Osteocyte (in vitro differentiated cells): Measurements from ENCODE around the gene XPC. TPM values are rescaled to one million over a fixed set of nuclear protein-coding genes. Genes with fewer than 3 reads are reported as not detected.

Source experiments
- DNase-seq: peaks from one replicate; pipeline ENCODE4 v3.0.0; 2021; ENCODE audit warnings: mixed read lengths; ENCODE audit not compliant: unreplicated experiment; ENCODE audit errors: extremely low spot score
- H3K27ac Mint-ChIP-seq: one replicate; pipeline ENCODE4 v1.8.0; 2021; ENCODE audit warnings: mild to moderate bottlenecking, mixed read lengths; ENCODE audit not compliant: unreplicated experiment
- H3K27me3 Mint-ChIP-seq: one replicate; pipeline ENCODE4 v1.8.0; 2021; ENCODE audit warnings: mixed read lengths; ENCODE audit not compliant: unreplicated experiment
- H3K36me3 Mint-ChIP-seq: one replicate; pipeline ENCODE4 v1.8.0; 2021; ENCODE audit warnings: mixed read lengths; ENCODE audit not compliant: unreplicated experiment
- H3K4me1 Mint-ChIP-seq: one replicate; pipeline ENCODE4 v1.8.0; 2021; ENCODE audit warnings: mixed read lengths; ENCODE audit not compliant: unreplicated experiment
- H3K4me3 Mint-ChIP-seq: one replicate; pipeline ENCODE4 v1.8.0; 2021; ENCODE audit warnings: mild to moderate bottlenecking, moderate library complexity, mixed read lengths; ENCODE audit not compliant: unreplicated experiment
- H3K9me3 Mint-ChIP-seq: one replicate; pipeline ENCODE4 v1.8.0; 2021; ENCODE audit warnings: mixed read lengths; ENCODE audit not compliant: unreplicated experiment
- CTCF ChIP-seq: fragments of 200-600 bp; sonication (generic); IDR thresholded peaks from 2 replicates; pipeline ENCODE4 v1.5.0; 2021; ENCODE audit warnings: antibody characterized with exemption, mild to moderate bottlenecking, moderate library complexity
- total RNA-seq: library from RNA; stranded (reverse); gene quantifications from 2 replicates; pipeline ENCODE4 v1.2.1, GENCODE V29; 2021

XPC gene
- total RNA-seq, 1 donor from 2014 or later: 39.4 TPM

GRCh38 chr3:14132120-14132519, 46.3 kb downstream of the XPC start:
- Mint-ChIP-seq H3K4me3 (no peak overlapping the region), H3K36me3 (peaks cover 64% of the 10 kb centered on the region), H3K9me3 (no peaks in the 10 kb centered on the region), H3K27me3 (no peaks in the 10 kb centered on the region), H3K4me1 (peaks cover 5% of the 10 kb centered on the region), H3K27ac (no peak overlapping the region)
- no peak for TF ChIP-seq CTCF
- DNase-seq: no peak

GRCh38 chr3:14131134-14131533, 47.3 kb downstream of the XPC start:
- peaks cover 62% of the 10 kb centered on the region for H3K36me3 Mint-ChIP-seq
- H3K4me1 Mint-ChIP-seq: peaks cover 14% of the 10 kb centered on the region
- H3K27me3 Mint-ChIP-seq: no peaks in the 10 kb centered on the region
- no peak overlapping the region for H3K4me3 Mint-ChIP-seq
- no peak for TF ChIP-seq CTCF
- H3K27ac Mint-ChIP-seq: no peak overlapping the region
- no peaks in the 10 kb centered on the region for H3K9me3 Mint-ChIP-seq
- no peak for DNase-seq

DNA sequence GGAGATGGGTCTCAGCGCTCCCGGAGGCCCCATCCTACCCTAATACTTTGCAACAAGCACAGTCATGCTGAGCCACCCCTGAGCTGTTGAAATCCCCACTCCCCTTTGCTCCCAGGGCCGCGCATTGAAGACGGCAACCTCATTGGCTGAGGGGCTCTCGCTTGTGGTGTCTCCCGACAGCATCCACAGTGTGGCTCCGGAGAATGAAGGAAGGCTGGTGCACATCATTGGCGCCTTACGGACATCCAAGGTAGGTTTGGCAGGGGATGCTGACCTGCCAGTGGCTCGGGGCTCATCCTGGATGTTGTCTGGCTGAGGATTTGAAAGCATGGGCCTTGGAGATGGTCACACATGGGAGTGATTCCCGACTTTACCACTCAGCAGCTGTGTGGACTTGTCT, 47.7 kb downstream of the XPC start:
- DNase-seq: no peak
- Mint-ChIP-seq H3K27me3 (no peaks in the 10 kb centered on the region), H3K27ac (no peak overlapping the region), H3K4me1 (peaks cover 18% of the 10 kb centered on the region), H3K36me3 (peaks cover 57% of the 10 kb centered on the region), H3K4me3 (no peak overlapping the region), H3K9me3 (no peaks in the 10 kb centered on the region)
- TF ChIP-seq CTCF: no peak

DNA sequence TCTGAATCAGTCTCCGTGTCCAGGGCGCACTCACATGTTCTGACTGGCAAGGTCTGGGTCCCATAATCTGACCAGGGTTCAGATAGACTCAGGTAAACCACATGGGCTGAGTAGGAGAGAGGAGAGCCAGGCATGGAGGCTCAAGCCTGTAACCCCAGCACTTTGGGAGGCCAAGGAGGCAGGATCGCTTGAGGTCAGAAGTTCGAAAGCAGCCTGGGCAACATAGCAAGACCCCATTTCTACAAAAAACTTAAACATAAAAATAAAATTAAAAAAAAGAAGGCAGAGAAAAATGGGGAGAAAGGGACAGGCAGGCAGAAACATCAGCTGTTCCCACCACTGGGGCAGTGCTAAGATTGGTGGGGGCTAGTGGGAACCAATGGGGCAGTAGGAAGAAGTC, 48.2 kb downstream of the XPC start:
- H3K36me3 Mint-ChIP-seq: peaks cover 53% of the 10 kb centered on the region

DNA sequence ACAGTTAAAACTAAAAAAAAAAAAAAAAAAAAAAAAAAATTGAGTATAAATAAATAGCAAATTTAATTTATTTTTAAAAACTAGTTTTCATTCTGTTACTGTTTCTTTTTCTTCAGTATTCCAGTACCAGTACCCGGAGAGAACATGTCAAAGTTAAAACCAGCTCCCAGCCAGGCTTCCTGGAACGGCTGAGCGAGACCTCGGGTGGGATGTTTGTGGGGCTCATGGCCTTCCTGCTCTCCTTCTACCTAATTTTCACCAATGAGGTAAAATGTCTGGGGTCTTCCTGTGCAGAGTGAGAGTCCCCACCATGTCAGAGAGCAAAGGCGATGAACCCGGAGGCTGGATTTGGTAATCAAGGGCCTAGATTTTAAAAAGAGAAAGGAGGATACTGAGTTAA, 49.1 kb downstream of the XPC start:
- Mint-ChIP-seq H3K27ac (no peak overlapping the region), H3K4me1 (peaks cover 19% of the 10 kb centered on the region), H3K9me3 (no peaks in the 10 kb centered on the region), H3K36me3 (peaks cover 52% of the 10 kb centered on the region), H3K27me3 (no peaks in the 10 kb centered on the region), H3K4me3 (no peak overlapping the region)
- no peak for DNase-seq
- TF ChIP-seq CTCF: no peak

More for the DNA sequence above, 48.2 kb downstream of the XPC start:
- H3K27ac Mint-ChIP-seq: no peak overlapping the region
- H3K9me3 Mint-ChIP-seq: no peaks in the 10 kb centered on the region
- no peak for TF ChIP-seq CTCF
- H3K4me3 Mint-ChIP-seq: no peak overlapping the region
- H3K4me1 Mint-ChIP-seq: peaks cover 19% of the 10 kb centered on the region
- no peak for DNase-seq
- no peaks in the 10 kb centered on the region for H3K27me3 Mint-ChIP-seq
